GM13977 (cell line): ENCODE measurements around the gene SLC31A1.

Experiments used
- DNase-seq: peaks from one replicate; pipeline ENCODE4 v3.0.0; 2012; ENCODE audit warnings: low spot score
- in situ Hi-C: fragments of 300-500 bp; cut with MboI; formaldehyde crosslinking; loops from one replicate; pipeline ENCODE4 v1.12.0; 2022; ENCODE audit warnings: low sequenced_read_pairs, low pct_unique_long_range_greater_than_20kb, mixed read lengths, inconsistent platforms; ENCODE audit not compliant: unreplicated experiment
- TF ChIP-seq, protein P1 (sequence below): IDR thresholded peaks from 2 replicates; pipeline ENCODE4 v1.5.1; 2012; ENCODE audit warnings: mild to moderate bottlenecking, control low read depth; ENCODE audit not compliant: insufficient read depth; ENCODE audit errors: extremely low read depth, missing control alignments

SLC31A1 gene

DNA sequence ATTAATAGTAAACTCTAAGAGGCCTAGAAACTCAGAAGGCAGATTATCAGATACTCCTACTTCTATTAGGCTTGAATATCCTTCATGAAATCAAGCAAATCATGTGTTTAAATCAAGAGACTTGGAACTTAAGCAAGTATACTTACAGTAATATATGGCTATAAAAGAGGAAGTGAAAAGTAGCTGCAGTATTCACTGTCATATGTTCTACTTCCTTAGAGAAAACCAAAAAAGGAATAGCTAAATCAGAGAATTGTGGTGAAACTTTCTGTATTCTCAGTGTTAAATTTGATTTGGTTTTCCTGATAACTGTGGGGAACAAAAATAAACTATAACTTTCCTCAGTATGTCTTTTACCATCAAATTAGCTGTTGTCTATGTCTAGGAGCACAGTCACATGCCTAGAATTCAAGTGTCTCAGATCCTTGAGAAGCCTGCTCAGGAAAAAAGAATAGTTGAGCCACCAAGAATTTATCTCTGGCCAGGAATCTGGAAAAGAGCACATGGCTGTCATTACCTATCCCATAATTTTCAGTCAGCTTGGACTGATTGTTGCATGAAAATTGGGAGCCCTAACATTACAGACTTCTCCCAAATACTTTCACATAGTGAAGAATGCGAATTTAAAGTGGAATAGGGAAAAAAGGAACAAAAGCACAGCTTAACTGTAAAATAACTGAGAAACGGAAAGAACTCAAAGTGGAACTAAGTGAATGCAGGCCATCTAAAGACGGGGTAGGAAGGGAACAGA is 2.0 kb upstream of the SLC31A1 start:
- in situ Hi-C loops, result no loop called here
- TF ChIP-seq, protein P1, sequence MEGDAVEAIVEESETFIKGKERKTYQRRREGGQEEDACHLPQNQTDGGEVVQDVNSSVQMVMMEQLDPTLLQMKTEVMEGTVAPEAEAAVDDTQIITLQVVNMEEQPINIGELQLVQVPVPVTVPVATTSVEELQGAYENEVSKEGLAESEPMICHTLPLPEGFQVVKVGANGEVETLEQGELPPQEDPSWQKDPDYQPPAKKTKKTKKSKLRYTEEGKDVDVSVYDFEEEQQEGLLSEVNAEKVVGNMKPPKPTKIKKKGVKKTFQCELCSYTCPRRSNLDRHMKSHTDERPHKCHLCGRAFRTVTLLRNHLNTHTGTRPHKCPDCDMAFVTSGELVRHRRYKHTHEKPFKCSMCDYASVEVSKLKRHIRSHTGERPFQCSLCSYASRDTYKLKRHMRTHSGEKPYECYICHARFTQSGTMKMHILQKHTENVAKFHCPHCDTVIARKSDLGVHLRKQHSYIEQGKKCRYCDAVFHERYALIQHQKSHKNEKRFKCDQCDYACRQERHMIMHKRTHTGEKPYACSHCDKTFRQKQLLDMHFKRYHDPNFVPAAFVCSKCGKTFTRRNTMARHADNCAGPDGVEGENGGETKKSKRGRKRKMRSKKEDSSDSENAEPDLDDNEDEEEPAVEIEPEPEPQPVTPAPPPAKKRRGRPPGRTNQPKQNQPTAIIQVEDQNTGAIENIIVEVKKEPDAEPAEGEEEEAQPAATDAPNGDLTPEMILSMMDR, result no peak
- peak; percentile 42 for DNase-seq

DNA sequence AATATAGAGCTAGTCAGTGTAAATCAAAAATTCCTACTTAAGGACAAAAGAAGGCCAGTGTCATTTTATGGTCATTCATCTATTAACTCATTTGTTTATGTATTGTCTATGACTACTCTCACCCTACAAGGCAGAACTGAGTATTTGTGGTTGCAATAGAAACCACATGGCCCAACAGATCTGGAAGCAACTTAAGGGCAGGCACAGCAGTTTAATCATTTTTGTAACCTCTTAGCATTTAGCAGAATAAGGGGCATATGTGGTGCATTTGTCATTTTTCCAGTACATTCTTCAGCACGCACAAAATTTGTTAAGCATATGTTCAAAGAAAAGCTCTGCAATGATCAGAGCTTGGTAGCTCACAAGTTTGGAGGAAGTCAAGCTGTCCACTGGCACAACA is 1.4 kb upstream of the SLC31A1 start:
- in situ Hi-C loops, result no loop called here
- TF ChIP-seq, protein P1, result no peak
- DNase-seq, result peak; percentile 60

DNA sequence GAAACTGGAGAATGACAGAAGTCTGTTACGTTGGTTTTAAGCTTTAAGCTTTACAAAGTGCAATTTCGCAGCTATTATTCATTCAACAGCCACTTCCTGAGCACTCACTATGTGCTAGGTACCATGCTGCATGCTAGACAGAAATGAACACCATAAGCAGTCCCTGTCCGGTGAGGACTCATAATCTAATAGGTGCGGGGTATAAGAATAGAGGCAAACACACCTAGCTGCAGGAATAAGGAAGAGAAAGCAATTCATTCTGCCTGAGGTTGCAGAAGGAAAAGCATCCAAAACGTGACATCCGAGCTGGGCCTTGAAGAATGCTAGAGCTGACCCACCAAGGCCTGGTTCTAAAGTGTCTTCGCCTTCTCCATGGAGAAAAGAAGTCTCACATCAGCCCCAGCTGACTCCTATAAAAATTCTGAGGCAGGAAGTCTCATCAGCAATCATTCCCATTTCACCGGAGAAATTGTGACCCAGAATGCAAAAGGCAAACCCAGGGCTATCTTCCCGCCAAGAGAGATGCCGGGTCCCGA is 809 bp upstream of the SLC31A1 start:
- in situ Hi-C loops, result no loop called here
- TF ChIP-seq, protein P1, result no peak
- no peak for DNase-seq

DNA sequence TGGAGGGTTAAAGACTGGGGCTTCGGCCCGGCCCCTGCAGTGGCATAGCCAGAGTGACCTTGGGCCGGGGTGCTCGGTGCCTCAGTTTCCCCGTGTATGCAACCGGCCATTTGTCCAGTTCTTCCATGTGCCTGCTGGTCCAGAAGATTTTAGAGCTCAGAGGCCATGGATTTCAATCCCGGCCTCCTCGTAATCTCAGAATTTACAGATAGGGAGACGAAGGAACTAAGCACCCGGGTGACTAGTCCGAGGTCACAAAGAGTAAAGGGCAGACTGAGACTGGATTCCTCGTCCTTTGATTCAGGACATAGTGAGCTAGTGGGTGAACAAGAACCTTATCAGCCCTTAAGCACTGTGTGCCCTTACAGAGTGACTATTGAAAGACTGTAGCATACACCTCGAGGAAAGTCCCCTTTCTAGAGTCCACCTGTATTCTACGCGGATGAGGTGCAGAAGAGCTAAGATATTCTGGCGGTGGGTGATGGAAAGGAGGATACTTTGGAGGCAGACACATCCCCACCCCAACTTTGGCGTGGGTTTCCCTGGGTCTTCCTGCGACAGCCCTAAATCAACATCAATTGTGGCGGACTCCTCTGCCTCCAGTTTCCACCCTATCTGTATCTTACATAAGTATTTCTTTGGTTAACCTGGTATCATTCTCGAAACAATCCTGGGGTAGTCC is 597 bp downstream of the SLC31A1 start:
- in situ Hi-C loops, result no loop called here

DNA sequence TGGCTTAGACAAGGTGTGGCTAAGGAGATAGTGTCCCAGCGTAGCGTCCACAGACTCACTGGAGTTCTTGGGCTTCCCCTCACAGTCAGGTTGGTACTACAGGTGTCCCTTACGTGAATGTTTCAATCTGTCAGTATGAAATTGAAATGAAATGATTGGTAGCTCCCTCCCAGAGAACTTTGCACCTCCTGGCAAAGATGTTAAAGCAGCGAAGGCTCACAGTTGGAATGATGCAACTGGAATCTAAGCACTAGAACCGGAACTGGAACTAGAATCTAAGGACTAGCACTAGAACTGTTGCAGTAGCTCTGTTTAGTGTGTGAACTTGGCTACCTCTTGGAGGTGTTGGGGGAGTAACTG is 1.1 kb downstream of the SLC31A1 start:
- TF ChIP-seq, protein P1, result no peak
- in situ Hi-C loops, result no loop called here
- no peak for DNase-seq

More for the DNA sequence above, 597 bp downstream of the SLC31A1 start:
- no peak for DNase-seq
- TF ChIP-seq, protein P1, result no peak

DNA sequence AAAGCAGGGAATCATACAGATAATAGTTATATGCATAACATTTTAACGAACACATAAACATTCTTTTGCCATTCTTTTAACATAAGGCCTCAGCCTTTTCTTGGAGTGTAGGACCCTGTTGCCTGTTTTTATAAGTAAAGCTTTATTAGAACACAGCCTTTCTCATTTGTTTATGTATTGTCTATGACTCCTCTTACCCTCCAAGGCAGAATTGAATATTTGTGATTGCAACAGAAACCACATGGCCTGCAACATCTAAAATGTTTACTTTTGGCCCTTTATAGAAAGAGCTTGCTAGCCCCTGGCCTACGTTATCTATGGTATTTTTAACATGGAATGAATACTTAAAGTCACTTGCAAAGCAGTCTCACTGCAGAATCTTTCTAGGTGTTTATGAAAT is 2.6 kb downstream of the SLC31A1 start:
- in situ Hi-C loops, result no loop called here
- no peak for DNase-seq
- TF ChIP-seq, protein P1, result no peak
